HG03139 (cell line): Measurements from ENCODE around the gene SLC12A7.
"Not testable (repeated sequence)": the region's sequence is repeated elsewhere in the genome, so short reads cannot be mapped to it uniquely, and the experiment has no call there.

Experiments used
- ATAC-seq: cut with Tn5 transposase; IDR thresholded peaks from one replicate; pipeline ENCODE4 v1.9.1; 2021; ENCODE audit not compliant: unreplicated experiment

The SLC12A7 gene

GRCh38 chr5:1127959-1128785, 16.3 kb upstream of the SLC12A7 start:
- no peak for ATAC-seq

GRCh38 chr5:1125695-1126094, 13.8 kb upstream of the SLC12A7 start:
- not testable (repeated sequence) for ATAC-seq

- no peak for ATAC-seq
Measured at GRCh38 chr5:1125030-1125357, 13.1 kb upstream of the SLC12A7 start.

GRCh38 chr5:1124205-1125029, 12.6 kb upstream of the SLC12A7 start:
- ATAC-seq = no peak

GRCh38 chr5:1123418-1124147, 11.7 kb upstream of the SLC12A7 start:
- no peak for ATAC-seq

- no peak for ATAC-seq
Measured at GRCh38 chr5:1122511-1123294, 10.8 kb upstream of the SLC12A7 start.

GRCh38 chr5:1121891-1122290, 10.0 kb upstream of the SLC12A7 start:
- ATAC-seq = no peak

- ATAC-seq = no peak
Measured at GRCh38 chr5:1121044-1121443, 9.2 kb upstream of the SLC12A7 start.

GRCh38 chr5:1120236-1120999, 8.6 kb upstream of the SLC12A7 start:
- no peak for ATAC-seq

GRCh38 chr5:1119312-1119831, 7.5 kb upstream of the SLC12A7 start:
- no peak for ATAC-seq

- no peak for ATAC-seq
Measured at GRCh38 chr5:1118738-1119137, 6.9 kb upstream of the SLC12A7 start.

GRCh38 chr5:1118231-1118698, 6.4 kb upstream of the SLC12A7 start:
- no peak for ATAC-seq

GRCh38 chr5:1116977-1117376, 5.1 kb upstream of the SLC12A7 start:
- no peak for ATAC-seq

- no peak for ATAC-seq
Measured at GRCh38 chr5:1116109-1116740, 4.4 kb upstream of the SLC12A7 start.

- no peak for ATAC-seq
Measured at GRCh38 chr5:1115123-1115815, 3.4 kb upstream of the SLC12A7 start.

GRCh38 chr5:1113805-1114586, 2.1 kb upstream of the SLC12A7 start:
- ATAC-seq = no peak

- ATAC-seq = no peak
Measured at GRCh38 chr5:1113332-1113690, 1.4 kb upstream of the SLC12A7 start.
